Measurements from ENCODE around the gene EMP1. TPM values are rescaled to one million over a fixed set of nuclear protein-coding genes. Genes with fewer than 3 reads are reported as not detected.

Gene EMP1
- total and polyA plus RNA-seq, 2 donors (not counting 1 experiment from before 2014, with no cell fraction given): 53.5 to 437 TPM

- Histone ChIP-seq H3K9ac (ENCODE audit: insufficient read depth, low read length) (no peak overlapping the region), H3K9me3 (ENCODE audit: control insufficient read depth, insufficient read depth, low read depth, low read length) (no peaks in the 10 kb centered on the region), H3K4me3 (replicated peaks in 1 of 4; ENCODE audit: control extremely low read depth in 1 of 4, insufficient read depth in 1 of 4, low read depth in 3 of 4, low read length in 4 of 4) (no peak overlapping the region), H2AFZ (ENCODE audit: low read length) (no peak overlapping the region), H3K36me3 (ENCODE audit: control insufficient read depth, insufficient read depth, low read length) (no peaks in the 10 kb centered on the region), H3K4me1 (ENCODE audit: control insufficient read depth, extremely low read depth, insufficient read depth, low read length) (peaks cover 27% of the 10 kb centered on the region), H3K4me2 (ENCODE audit: extremely low read depth, insufficient read depth, low read length) (peak overlapping the region; percentile 49), H3K27me3 (ENCODE audit: control insufficient read depth, insufficient read depth, low read length) (no peaks in the 10 kb centered on the region), H3K79me2 (ENCODE audit: control insufficient read depth, insufficient read depth, low read length) (peaks cover 21% of the 10 kb centered on the region), H4K20me1 (ENCODE audit: control insufficient read depth, extremely low read depth, insufficient read depth, low read length) (no peaks in the 10 kb centered on the region), H3K27ac (ENCODE audit: insufficient read depth, low read length) (no peak overlapping the region)
- no peak for DNase-seq (ENCODE audit: low read depth in 2 of 2)
- TF ChIP-seq CTCF (conservative IDR thresholded peaks at IDR 0.05 in 1 of 2, IDR thresholded peaks at IDR 0.05 in 1 of 2; ENCODE audit: low read depth in 1 of 2, low read length in 2 of 2) (peak in 1 of 2 donors; percentile 3), EZH2 (IDR thresholded peaks at IDR 0.05; ENCODE audit: low read length, missing control alignments) (no peak)
These were observed 2.9 kb upstream of the EMP1 start for GRCh38 chr12:13193505-13194231.

- H3K4me3 ChIP-seq (replicated peaks in 1 of 4; ENCODE audit: control extremely low read depth in 1 of 4, insufficient read depth in 1 of 4, low read depth in 3 of 4, low read length in 4 of 4): no peak overlapping the region
- H3K36me3 ChIP-seq (ENCODE audit: control insufficient read depth, insufficient read depth, low read length): peaks cover 2% of the 10 kb centered on the region
- peak overlapping the region; percentile 48 for H3K4me2 ChIP-seq (ENCODE audit: extremely low read depth, insufficient read depth, low read length)
- peaks cover 30% of the 10 kb centered on the region for H3K79me2 ChIP-seq (ENCODE audit: control insufficient read depth, insufficient read depth, low read length)
- DNase-seq (ENCODE audit: low read depth in 2 of 2): no peak
- peak overlapping the region; percentile 88 for H3K27ac ChIP-seq (ENCODE audit: insufficient read depth, low read length)
- H3K27me3 ChIP-seq (ENCODE audit: control insufficient read depth, insufficient read depth, low read length): no peaks in the 10 kb centered on the region
- TF ChIP-seq EZH2 (IDR thresholded peaks at IDR 0.05; ENCODE audit: low read length, missing control alignments) (no peak), CTCF (conservative IDR thresholded peaks at IDR 0.05 in 1 of 2, IDR thresholded peaks at IDR 0.05 in 1 of 2; ENCODE audit: low read depth in 1 of 2, low read length in 2 of 2) (no peak)
- no peaks in the 10 kb centered on the region for H4K20me1 ChIP-seq (ENCODE audit: control insufficient read depth, extremely low read depth, insufficient read depth, low read length)
- H3K9ac ChIP-seq (ENCODE audit: insufficient read depth, low read length): no peak overlapping the region
- H3K9me3 ChIP-seq (ENCODE audit: control insufficient read depth, insufficient read depth, low read depth, low read length): no peaks in the 10 kb centered on the region
- H2AFZ ChIP-seq (ENCODE audit: low read length): peak overlapping the region; percentile 19
- H3K4me1 ChIP-seq (ENCODE audit: control insufficient read depth, extremely low read depth, insufficient read depth, low read length): peaks cover 27% of the 10 kb centered on the region
These were observed 2.0 kb upstream of the EMP1 start for GRCh38 chr12:13194401-13195110.

- H3K9me3 ChIP-seq (ENCODE audit: control insufficient read depth, insufficient read depth, low read depth, low read length): no peaks in the 10 kb centered on the region
- no peaks in the 10 kb centered on the region for H4K20me1 ChIP-seq (ENCODE audit: control insufficient read depth, extremely low read depth, insufficient read depth, low read length)
- peak overlapping the region; percentile 58 for H3K4me2 ChIP-seq (ENCODE audit: extremely low read depth, insufficient read depth, low read length)
- peak overlapping the region; percentile 88 for H3K27ac ChIP-seq (ENCODE audit: insufficient read depth, low read length)
- peak in 1 of 2 donors; percentile 43 for DNase-seq (ENCODE audit: low read depth in 2 of 2)
- peaks cover 36% of the 10 kb centered on the region for H3K79me2 ChIP-seq (ENCODE audit: control insufficient read depth, insufficient read depth, low read length)
- H3K4me1 ChIP-seq (ENCODE audit: control insufficient read depth, extremely low read depth, insufficient read depth, low read length): peaks cover 30% of the 10 kb centered on the region
- peaks cover 2% of the 10 kb centered on the region for H3K36me3 ChIP-seq (ENCODE audit: control insufficient read depth, insufficient read depth, low read length)
- H2AFZ ChIP-seq (ENCODE audit: low read length): no peak overlapping the region
- no peaks in the 10 kb centered on the region for H3K27me3 ChIP-seq (ENCODE audit: control insufficient read depth, insufficient read depth, low read length)
- TF ChIP-seq CTCF (conservative IDR thresholded peaks at IDR 0.05 in 1 of 2, IDR thresholded peaks at IDR 0.05 in 1 of 2; ENCODE audit: low read depth in 1 of 2, low read length in 2 of 2): no peak
- TF ChIP-seq EZH2 (IDR thresholded peaks at IDR 0.05; ENCODE audit: low read length, missing control alignments): no peak
- no peak overlapping the region for H3K4me3 ChIP-seq (replicated peaks in 1 of 4; ENCODE audit: control extremely low read depth in 1 of 4, insufficient read depth in 1 of 4, low read depth in 3 of 4, low read length in 4 of 4)
- peak overlapping the region; percentile 63 for H3K9ac ChIP-seq (ENCODE audit: insufficient read depth, low read length)
These were observed 1.3 kb upstream of the EMP1 start for GRCh38 chr12:13195250-13195649.
